H7 (cell line): ENCODE measurements around the gene IDH3G. TPM values are rescaled to one million over a fixed set of nuclear protein-coding genes. Genes with fewer than 3 reads are reported as not detected.

Experiments
- total RNA-seq: library from RNA; depleted of rRNA; stranded (reverse); fragments of >200 nt; shearing (Covaris generic); gene quantifications from 2 replicates; pipeline ENCODE4 v1.2.3, GENCODE V29; 2014; rRNA removed

The IDH3G gene
- total RNA-seq, 1 experiment from 2014 or later: 76.2 TPM

Other genes with a start within 250 kb of the IDH3G start
- gene CCNQ, start 195.2 kb downstream of the IDH3G start, total RNA-seq: 27.0 and 30.4 TPM in 2 replicates
- 2.3 and 3.3 TPM in 2 replicates for gene DUSP9, start 147.2 kb downstream of the IDH3G start, total RNA-seq
- gene PNCK, start 120.6 kb downstream of the IDH3G start, total RNA-seq: 1.7 and 5.5 TPM in 2 replicates
- 29.4 and 40.2 TPM in 2 replicates for gene SLC6A8, start 106.4 kb downstream of the IDH3G start, total RNA-seq
- gene BCAP31, start 70.0 kb downstream of the IDH3G start, total RNA-seq: 95.0 and 176 TPM in 2 replicates
- gene ABCD1, start 69.5 kb downstream of the IDH3G start, total RNA-seq: 12.2 and 17.1 TPM in 2 replicates
- gene PLXNB3, start 30.1 kb downstream of the IDH3G start, total RNA-seq: 0.07 TPM in 1 of 2 replicates, not detected in the other
- not detected in 2 replicates for gene SRPK3, start 13.3 kb downstream of the IDH3G start, total RNA-seq
- gene SSR4, start 293 bp upstream of the IDH3G start, total RNA-seq: 148 and 198 TPM in 2 replicates
- 73.0 and 76.3 TPM in 2 replicates for gene PDZD4, start 36.2 kb upstream of the IDH3G start, total RNA-seq
- 9.9 and 17.0 TPM in 2 replicates for gene L1CAM, start 91.8 kb upstream of the IDH3G start, total RNA-seq
- not detected in 2 replicates for gene AVPR2, start 110.3 kb upstream of the IDH3G start, total RNA-seq
- gene ARHGAP4, start 131.9 kb upstream of the IDH3G start, total RNA-seq: 39.4 and 51.3 TPM in 2 replicates
- gene NAA10, start 140.7 kb upstream of the IDH3G start, total RNA-seq: 86.7 and 97.4 TPM in 2 replicates
- 17.9 and 18.3 TPM in 2 replicates for gene RENBP, start 150.3 kb upstream of the IDH3G start, total RNA-seq
- 64.9 and 70.0 TPM in 2 replicates for gene HCFC1, start 177.4 kb upstream of the IDH3G start, total RNA-seq
- gene TMEM187, start 178.4 kb upstream of the IDH3G start, total RNA-seq: 8.8 and 9.5 TPM in 2 replicates
- 34.4 and 44.6 TPM in 2 replicates for gene IRAK1, start 225.5 kb upstream of the IDH3G start, total RNA-seq